Sigmoid colon (tissue), 7 donors: Measurements from ENCODE around the gene DACH1. TPM values are rescaled to one million over a fixed set of nuclear protein-coding genes. Genes with fewer than 3 reads are reported as not detected.

Experiments
- DNase-seq: peaks from one replicate; pipeline ENCODE4 v3.0.0-alpha.2; 2019
- H3K27ac ChIP-seq, 4 donors: fragments of 200-600 bp; sonication (generic); one replicate each; pipeline ENCODE4 v1.5.1; 2016 to 2019; ENCODE audit warnings: mild to moderate bottlenecking in 1 of 4
- H3K27me3 ChIP-seq, 3 donors: fragments of 200-600 bp; sonication (generic); one replicate each; pipeline ENCODE4 v1.5.1; 2019; ENCODE audit warnings: mild to moderate bottlenecking in 1 of 3
- H3K36me3 ChIP-seq, 4 donors: fragments of 200-600 bp; sonication (generic); one replicate each; pipeline ENCODE4 v1.5.1; 2016 to 2019
- H3K4me1 ChIP-seq, 4 donors: fragments of 200-600 bp; sonication (generic); one replicate each; pipeline ENCODE4 v1.5.1; 2017 to 2019
- H3K4me3 ChIP-seq, 4 donors: fragments of 200-600 bp; sonication (generic); one replicate each; pipeline ENCODE4 v1.5.1; 2017 to 2019; ENCODE audit warnings: mild to moderate bottlenecking in 2 of 4, moderate library complexity in 1 of 4
- H3K9me3 ChIP-seq, 4 donors: fragments of 200-600 bp in 3 of 4; sonication (generic) in 3 of 4; one replicate each; pipeline versions ENCODE4 v1.5.1 to v1.6.1; 2013 to 2019
- CTCF ChIP-seq, 4 experiments: fragments of 450-650 bp in 3 of 4; fragments of 200-600 bp in 1 of 4; IDR thresholded peaks; one replicate each; pipeline ENCODE4 v1.5.1; 2016 to 2019; ENCODE audit warnings: antibody characterized with exemption in 4 of 4, mild to moderate bottlenecking in 3 of 4, moderate library complexity in 2 of 4
- EP300 ChIP-seq, 4 donors: sonication (generic); formaldehyde crosslinking; IDR thresholded peaks; one replicate each; pipeline ENCODE4 v1.6.1; 2017; ENCODE audit warnings: antibody characterized with exemption in 4 of 4
- POLR2A ChIP-seq, 2 donors: fragments of 450-650 bp; IDR thresholded peaks; one replicate each; pipeline ENCODE4 v1.6.1; 2016; ENCODE audit warnings: antibody characterized with exemption in 2 of 2, mild to moderate bottlenecking in 2 of 2, moderate library complexity in 2 of 2
- POLR2AphosphoS5 ChIP-seq, 4 donors: sonication (generic); formaldehyde crosslinking; IDR thresholded peaks; one replicate each; pipeline ENCODE4 v1.6.1; 2017; ENCODE audit warnings: antibody characterized with exemption in 4 of 4
- WGBS, 2 donors: extraction: QIAGEN DNeasy Blood & Tissue Kit; methylation state at CpG; one replicate each; pipeline ENCODE4 v1.1.7; 2013; 5-methylcytosine and 5-hydroxymethylcytosine counted together
- intact Hi-C: fragments of 100-400 bp; cut with DNase I; formaldehyde crosslinking; loops from one replicate; pipeline ENCODE4 v1.15.1; 2023
- polyA plus RNA-seq, 3 donors: library from polyadenylated mRNA; stranded (reverse); fragments of 200-250 nt; gene quantifications; one replicate each; pipeline ENCODE4 v1.2.3, GENCODE V29; 2013
- total RNA-seq, 4 donors: library from RNA; depleted of rRNA; stranded (reverse); fragments of >200 nt; gene quantifications; one replicate each; pipeline ENCODE4 v1.1.0, GENCODE V29; 2016
- donor health status: healthy with polysubstance abuse.
- donor health status: Bipolar disorder and iron deficiency.
- donor health status: healthy.

DACH1 gene
- total and polyA plus RNA-seq, 7 donors = 0.49 to 1.9 (median 1.6) TPM

GRCh38 chr13:71879808-71880344 lies 12.9 kb upstream of the DACH1 start:
- Histone ChIP-seq H3K27ac (no peak overlapping the region), H3K27me3 (no peaks in the 10 kb centered on the region), H3K4me1 (no peaks in the 10 kb centered on the region), H3K9me3 (no peaks in the 10 kb centered on the region), H3K36me3 (no peaks in the 10 kb centered on the region), H3K4me3 (no peak overlapping the region)
- intact Hi-C loops = no loop called here
- no peak for TF ChIP-seq EP300 (IDR thresholded peaks at IDR 0.05)
- TF ChIP-seq POLR2A (IDR thresholded peaks at IDR 0.05) = no peak
- no peak for DNase-seq
- WGBS, 2 donors = 85 to 87% methylated on average over 6 of the region's 6 CpGs

- no peak for DNase-seq
- no peaks in the 10 kb centered on the region for H3K36me3 ChIP-seq
- no peaks in the 10 kb centered on the region for H3K9me3 ChIP-seq
- no peak for TF ChIP-seq EP300 (IDR thresholded peaks at IDR 0.05)
- TF ChIP-seq POLR2AphosphoS5 (IDR thresholded peaks at IDR 0.05) = no peak
- TF ChIP-seq CTCF (IDR thresholded peaks at IDR 0.05) = peak in 2 of 4 experiments; percentile 9 to 20
- no peak for TF ChIP-seq POLR2A (IDR thresholded peaks at IDR 0.05)
- 2 to 8% methylated on average over 3 of the region's 3 CpGs for WGBS, 2 donors
- no peaks in the 10 kb centered on the region for H3K27me3 ChIP-seq
- H3K4me3 ChIP-seq = no peak overlapping the region
- H3K27ac ChIP-seq = no peak overlapping the region
- intact Hi-C loops = no loop called here
- H3K4me1 ChIP-seq = no peaks in the 10 kb centered on the region
Observed at GRCh38 chr13:71879129-71879535, 12.1 kb upstream of the DACH1 start.

- WGBS, 2 donors = 56 to 78% methylated on average over 5 of the region's 5 CpGs
- no peak for DNase-seq
- Histone ChIP-seq H3K27ac (no peak overlapping the region), H3K4me3 (no peak overlapping the region), H3K27me3 (no peaks in the 10 kb centered on the region), H3K4me1 (no peaks in the 10 kb centered on the region), H3K9me3 (no peaks in the 10 kb centered on the region), H3K36me3 (no peaks in the 10 kb centered on the region)
- TF ChIP-seq POLR2AphosphoS5 (IDR thresholded peaks at IDR 0.05) = no peak
- no peak for TF ChIP-seq EP300 (IDR thresholded peaks at IDR 0.05)
- no peak for TF ChIP-seq CTCF (IDR thresholded peaks at IDR 0.05)
- no peak for TF ChIP-seq POLR2A (IDR thresholded peaks at IDR 0.05)
- intact Hi-C loops = no loop called here
Observed at GRCh38 chr13:71877256-71877653, 10.3 kb upstream of the DACH1 start.

- intact Hi-C loops = no loop called here
- H3K27ac ChIP-seq = no peak overlapping the region
Observed at GRCh38 chr13:71876648-71877255, 9.7 kb upstream of the DACH1 start.

GRCh38 chr13:71875823-71876222 lies 8.8 kb upstream of the DACH1 start:
- DNase-seq = no peak
- no peaks in the 10 kb centered on the region for H3K4me1 ChIP-seq
- no peaks in the 10 kb centered on the region for H3K27me3 ChIP-seq
- H3K9me3 ChIP-seq = no peaks in the 10 kb centered on the region
- 90 to 92% methylated on average over 5 of the region's 5 CpGs for WGBS, 2 donors
- intact Hi-C loops = no loop called here
- H3K27ac ChIP-seq = no peak overlapping the region
- no peaks in the 10 kb centered on the region for H3K36me3 ChIP-seq
- no peak for TF ChIP-seq EP300 (IDR thresholded peaks at IDR 0.05)
- TF ChIP-seq POLR2A (IDR thresholded peaks at IDR 0.05) = no peak
- no peak for TF ChIP-seq POLR2AphosphoS5 (IDR thresholded peaks at IDR 0.05)
- no peak for TF ChIP-seq CTCF (IDR thresholded peaks at IDR 0.05)
- no peak overlapping the region for H3K4me3 ChIP-seq

More at GRCh38 chr13:71876648-71877255, 9.7 kb upstream of the DACH1 start:
- no peak for DNase-seq
- H3K4me3 ChIP-seq = no peak overlapping the region
- H3K9me3 ChIP-seq = no peaks in the 10 kb centered on the region
- WGBS, 2 donors = 79 to 87% methylated on average over 2 of the region's 2 CpGs
- TF ChIP-seq POLR2A (IDR thresholded peaks at IDR 0.05) = no peak
- TF ChIP-seq CTCF (IDR thresholded peaks at IDR 0.05) = no peak
- TF ChIP-seq EP300 (IDR thresholded peaks at IDR 0.05) = no peak
- no peak for TF ChIP-seq POLR2AphosphoS5 (IDR thresholded peaks at IDR 0.05)
- H3K4me1 ChIP-seq = no peaks in the 10 kb centered on the region
- no peaks in the 10 kb centered on the region for H3K27me3 ChIP-seq
- no peaks in the 10 kb centered on the region for H3K36me3 ChIP-seq
